ENCODE data around the gene GOLGA8N. TPM values are rescaled to one million over a fixed set of nuclear protein-coding genes. Genes with fewer than 3 reads are reported as not detected.

GOLGA8N gene
- total and polyA plus RNA-seq, 10 of the 15 experiments (the other 5 are each of a cell fraction or from before 2014, with no cell fraction given), result 0.02 to 0.33 (median 0.19) TPM

DNA sequence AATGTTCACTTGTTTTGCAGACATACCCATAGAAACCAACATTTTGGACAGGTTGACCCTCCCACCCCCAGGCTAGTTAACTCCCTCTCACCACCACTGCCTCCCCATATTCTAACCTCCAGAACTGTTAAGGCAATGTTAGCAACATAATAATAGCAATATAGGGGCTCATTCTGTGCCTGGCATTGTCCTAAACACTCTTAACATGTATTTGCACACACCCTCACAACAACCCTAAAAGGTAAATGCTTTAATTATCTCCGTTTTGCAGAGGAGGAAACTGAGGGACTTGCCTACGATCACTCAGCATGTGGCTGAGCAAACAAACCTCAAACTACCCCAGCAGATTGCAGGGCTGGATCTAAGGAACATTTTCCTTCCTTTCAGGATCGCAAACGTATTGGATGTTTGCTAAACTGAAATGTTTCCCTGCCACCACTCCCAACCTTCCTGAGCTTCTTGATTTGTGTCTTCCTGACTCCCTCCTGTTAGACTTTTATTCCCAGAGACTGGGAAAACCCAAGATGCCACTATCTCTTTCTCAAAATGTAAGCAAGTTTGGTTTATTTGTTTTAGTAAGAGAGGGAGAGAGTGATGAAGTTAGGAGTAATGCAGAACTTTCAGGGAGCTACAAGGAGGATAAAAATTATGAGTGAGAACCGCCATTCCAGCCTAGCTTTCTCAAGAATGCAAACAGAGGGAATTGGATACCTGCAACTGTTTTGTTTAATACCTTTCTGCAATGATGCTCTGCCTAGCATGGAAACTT, 49.6 kb downstream of the GOLGA8N start (continued):
- TF ChIP-seq, protein P1, sequence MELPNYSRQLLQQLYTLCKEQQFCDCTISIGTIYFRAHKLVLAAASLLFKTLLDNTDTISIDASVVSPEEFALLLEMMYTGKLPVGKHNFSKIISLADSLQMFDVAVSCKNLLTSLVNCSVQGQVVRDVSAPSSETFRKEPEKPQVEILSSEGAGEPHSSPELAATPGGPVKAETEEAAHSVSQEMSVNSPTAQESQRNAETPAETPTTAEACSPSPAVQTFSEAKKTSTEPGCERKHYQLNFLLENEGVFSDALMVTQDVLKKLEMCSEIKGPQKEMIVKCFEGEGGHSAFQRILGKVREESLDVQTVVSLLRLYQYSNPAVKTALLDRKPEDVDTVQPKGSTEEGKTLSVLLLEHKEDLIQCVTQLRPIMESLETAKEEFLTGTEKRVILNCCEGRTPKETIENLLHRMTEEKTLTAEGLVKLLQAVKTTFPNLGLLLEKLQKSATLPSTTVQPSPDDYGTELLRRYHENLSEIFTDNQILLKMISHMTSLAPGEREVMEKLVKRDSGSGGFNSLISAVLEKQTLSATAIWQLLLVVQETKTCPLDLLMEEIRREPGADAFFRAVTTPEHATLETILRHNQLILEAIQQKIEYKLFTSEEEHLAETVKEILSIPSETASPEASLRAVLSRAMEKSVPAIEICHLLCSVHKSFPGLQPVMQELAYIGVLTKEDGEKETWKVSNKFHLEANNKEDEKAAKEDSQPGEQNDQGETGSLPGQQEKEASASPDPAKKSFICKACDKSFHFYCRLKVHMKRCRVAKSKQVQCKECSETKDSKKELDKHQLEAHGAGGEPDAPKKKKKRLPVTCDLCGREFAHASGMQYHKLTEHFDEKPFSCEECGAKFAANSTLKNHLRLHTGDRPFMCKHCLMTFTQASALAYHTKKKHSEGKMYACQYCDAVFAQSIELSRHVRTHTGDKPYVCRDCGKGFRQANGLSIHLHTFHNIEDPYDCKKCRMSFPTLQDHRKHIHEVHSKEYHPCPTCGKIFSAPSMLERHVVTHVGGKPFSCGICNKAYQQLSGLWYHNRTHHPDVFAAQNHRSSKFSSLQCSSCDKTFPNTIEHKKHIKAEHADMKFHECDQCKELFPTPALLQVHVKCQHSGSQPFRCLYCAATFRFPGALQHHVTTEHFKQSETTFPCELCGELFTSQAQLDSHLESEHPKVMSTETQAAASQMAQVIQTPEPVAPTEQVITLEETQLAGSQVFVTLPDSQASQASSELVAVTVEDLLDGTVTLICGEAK (IDR thresholded peaks at IDR 0.05; ENCODE audit: borderline replicate concordance), result no peak

DNA sequence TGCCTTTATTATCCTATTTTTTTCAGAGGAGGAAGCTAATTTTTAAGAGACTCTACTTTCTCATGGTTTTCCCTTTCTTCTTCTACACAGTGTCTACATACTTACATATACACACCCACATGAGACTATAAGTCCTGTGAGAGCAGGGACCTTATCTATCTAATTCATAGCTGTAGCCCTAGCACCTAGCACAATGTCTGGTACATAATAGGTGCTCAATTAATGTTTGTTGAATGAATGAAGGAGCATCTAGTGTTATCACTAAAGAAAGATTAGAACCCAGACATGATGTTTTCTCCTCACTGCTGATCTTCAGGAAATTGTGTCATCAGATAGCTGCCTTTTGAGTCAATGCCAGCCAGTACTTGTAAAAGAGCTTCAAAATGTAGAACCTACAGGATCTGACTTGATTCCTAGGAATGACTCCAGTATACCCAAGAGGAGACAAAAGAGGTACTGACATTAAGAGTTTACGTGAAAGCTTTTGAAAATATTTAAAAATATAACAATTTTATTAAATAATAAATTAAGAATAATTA, 50.7 kb downstream of the GOLGA8N start:
- Histone ChIP-seq H3K9me3 (replicated peaks; ENCODE audit: control insufficient read depth, insufficient read depth, low read length) (no peaks in the 10 kb centered on the region), H3K27ac (ENCODE audit: control insufficient read depth, insufficient read depth) (no peak overlapping the region), H3K36me3 (ENCODE audit: control insufficient read depth in 2 of 2, insufficient read depth in 2 of 2, low read length in 1 of 2) (peaks cover 0 to 6% of the 10 kb centered on the region in 2 experiments; a peak in 1 of 4 replicates), H3K4me2 (ENCODE audit: control insufficient read depth, insufficient read depth) (no peak overlapping the region), H3K9ac (ENCODE audit: control insufficient read depth, insufficient read depth, low read length) (no peak overlapping the region), H4K20me1 (ENCODE audit: control insufficient read depth, insufficient read depth) (no peaks in the 10 kb centered on the region), H3K79me2 (ENCODE audit: control insufficient read depth, insufficient read depth, low read length) (no peaks in the 10 kb centered on the region), H3K27me3 (replicated peaks in 1 of 2; ENCODE audit: control insufficient read depth in 2 of 2, insufficient read depth in 2 of 2, low read length in 1 of 2) (no peaks in the 10 kb centered on the region), H2AFZ (ENCODE audit: control insufficient read depth, low read depth, low read length) (no peak overlapping the region), H3K4me1 (ENCODE audit: control insufficient read depth, insufficient read depth, low read length) (no peaks in the 10 kb centered on the region), H3K4me3 (no peak overlapping the region)
- ChIA-PET POLR2A (no interaction called here), SMC1A (ENCODE audit: uncharacterized antibody, unreplicated experiment) (no interaction called here), CTCF (interaction anchor here (0.7 to 1.5 kb wide), 5 partner anchors 9 to 20 kb away, joined by 3 to 5 read pairs (median 3); no protein-coding TSS in a partner anchor), RAD21 (ENCODE audit: unreplicated experiment) (interaction anchor here (1.4 kb wide), 1 partner anchor 19 kb away, joined by 4 read pairs; no protein-coding TSS in a partner anchor)
- intact Hi-C loops (cut with micrococcal nuclease; ENCODE audit: unreplicated experiment) (no loop called here), in situ Hi-C loops (cut with MboI) (no loop called here)
- no peak for ATAC-seq
- WGBS (ENCODE audit: insufficient coverage, insufficient replicate concordance, low lambda C conversion rate, missing lambda C conversion rate), result 100% methylated on average over 1 of the region's 1 CpG
- BruUV-seq (replicated peaks), result no TSS peak
- no peak for DNase-seq (ENCODE audit: low read depth, low spot score)
- FAIRE-seq, result no peak
- TF ChIP-seq, protein P2, sequence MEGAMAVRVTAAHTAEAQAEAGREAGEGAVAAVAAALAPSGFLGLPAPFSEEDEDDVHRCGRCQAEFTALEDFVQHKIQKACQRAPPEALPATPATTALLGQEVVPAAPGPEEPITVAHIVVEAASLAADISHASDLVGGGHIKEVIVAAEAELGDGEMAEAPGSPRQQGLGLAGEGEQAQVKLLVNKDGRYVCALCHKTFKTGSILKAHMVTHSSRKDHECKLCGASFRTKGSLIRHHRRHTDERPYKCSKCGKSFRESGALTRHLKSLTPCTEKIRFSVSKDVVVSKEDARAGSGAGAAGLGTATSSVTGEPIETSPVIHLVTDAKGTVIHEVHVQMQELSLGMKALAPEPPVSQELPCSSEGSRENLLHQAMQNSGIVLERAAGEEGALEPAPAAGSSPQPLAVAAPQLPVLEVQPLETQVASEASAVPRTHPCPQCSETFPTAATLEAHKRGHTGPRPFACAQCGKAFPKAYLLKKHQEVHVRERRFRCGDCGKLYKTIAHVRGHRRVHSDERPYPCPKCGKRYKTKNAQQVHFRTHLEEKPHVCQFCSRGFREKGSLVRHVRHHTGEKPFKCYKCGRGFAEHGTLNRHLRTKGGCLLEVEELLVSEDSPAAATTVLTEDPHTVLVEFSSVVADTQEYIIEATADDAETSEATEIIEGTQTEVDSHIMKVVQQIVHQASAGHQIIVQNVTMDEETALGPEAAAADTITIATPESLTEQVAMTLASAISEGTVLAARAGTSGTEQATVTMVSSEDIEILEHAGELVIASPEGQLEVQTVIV (IDR thresholded peaks at IDR 0.05; ENCODE audit: borderline replicate concordance, partially characterized antibody), result no peak
- TF ChIP-seq SUPT20H (IDR thresholded peaks at IDR 0.05; ENCODE audit: borderline replicate concordance, control insufficient read depth, low read depth, low read length) (no peak), CBX3 (IDR thresholded peaks at IDR 0.05; ENCODE audit: borderline replicate concordance, low read depth) (no peak), SP1 (IDR thresholded peaks at IDR 0.05; ENCODE audit: low read depth, low read length) (no peak), RUNX3 (IDR thresholded peaks at IDR 0.05; ENCODE audit: low read length) (no peak), DPF2 (IDR thresholded peaks at IDR 0.05) (no peak), IRF4 (IDR thresholded peaks at IDR 0.05; ENCODE audit: low read depth, low read length) (no peak), ZZZ3 (IDR thresholded peaks at IDR 0.05; ENCODE audit: control insufficient read depth, insufficient read length, low read depth) (no peak), SREBF2 (IDR thresholded peaks at IDR 0.05; ENCODE audit: low read length) (no peak), RCOR1 (conservative IDR thresholded peaks at IDR 0.05; ENCODE audit: low read depth, low read length) (no peak), PAX5 (IDR thresholded peaks at IDR 0.05; ENCODE audit: borderline replicate concordance, low read depth, low read length) (no peak), TCF7 (IDR thresholded peaks at IDR 0.05; ENCODE audit: borderline replicate concordance) (no peak), GATAD2B (conservative IDR thresholded peaks at IDR 0.05; ENCODE audit: low read depth) (no peak), CBX5 (IDR thresholded peaks at IDR 0.05; ENCODE audit: low read depth) (no peak)
- TF ChIP-seq, protein P3, sequence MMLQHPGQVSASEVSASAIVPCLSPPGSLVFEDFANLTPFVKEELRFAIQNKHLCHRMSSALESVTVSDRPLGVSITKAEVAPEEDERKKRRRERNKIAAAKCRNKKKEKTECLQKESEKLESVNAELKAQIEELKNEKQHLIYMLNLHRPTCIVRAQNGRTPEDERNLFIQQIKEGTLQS (IDR thresholded peaks at IDR 0.05; ENCODE audit: borderline replicate concordance, extremely low read depth, low read depth, low read length), result no peak

Measured in GM12878 (cell line).